ENCODE results near the gene CNTNAP4.

The CNTNAP4 gene

GRCh38 chr16:76518781-76519180 lies 241.6 kb downstream of the CNTNAP4 start:
- TF ChIP-seq, protein P1, sequence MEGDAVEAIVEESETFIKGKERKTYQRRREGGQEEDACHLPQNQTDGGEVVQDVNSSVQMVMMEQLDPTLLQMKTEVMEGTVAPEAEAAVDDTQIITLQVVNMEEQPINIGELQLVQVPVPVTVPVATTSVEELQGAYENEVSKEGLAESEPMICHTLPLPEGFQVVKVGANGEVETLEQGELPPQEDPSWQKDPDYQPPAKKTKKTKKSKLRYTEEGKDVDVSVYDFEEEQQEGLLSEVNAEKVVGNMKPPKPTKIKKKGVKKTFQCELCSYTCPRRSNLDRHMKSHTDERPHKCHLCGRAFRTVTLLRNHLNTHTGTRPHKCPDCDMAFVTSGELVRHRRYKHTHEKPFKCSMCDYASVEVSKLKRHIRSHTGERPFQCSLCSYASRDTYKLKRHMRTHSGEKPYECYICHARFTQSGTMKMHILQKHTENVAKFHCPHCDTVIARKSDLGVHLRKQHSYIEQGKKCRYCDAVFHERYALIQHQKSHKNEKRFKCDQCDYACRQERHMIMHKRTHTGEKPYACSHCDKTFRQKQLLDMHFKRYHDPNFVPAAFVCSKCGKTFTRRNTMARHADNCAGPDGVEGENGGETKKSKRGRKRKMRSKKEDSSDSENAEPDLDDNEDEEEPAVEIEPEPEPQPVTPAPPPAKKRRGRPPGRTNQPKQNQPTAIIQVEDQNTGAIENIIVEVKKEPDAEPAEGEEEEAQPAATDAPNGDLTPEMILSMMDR (IDR thresholded peaks at IDR 0.05; ENCODE audit: unreplicated experiment in 3 of 3) = no peak
- no peaks in the 10 kb centered on the region for H3K4me1 Mint-ChIP-seq
- no peaks in the 10 kb centered on the region for H3K9me3 Mint-ChIP-seq
- no peaks in the 10 kb centered on the region for H3K27me3 Mint-ChIP-seq (ENCODE audit: low read depth)
- H3K36me3 Mint-ChIP-seq (ENCODE audit: low read depth) = no peaks in the 10 kb centered on the region
- H3K4me3 Mint-ChIP-seq = no peak overlapping the region
- H3K27ac Mint-ChIP-seq = no peak overlapping the region

GRCh38 chr16:76524356-76524755 lies 247.2 kb downstream of the CNTNAP4 start:
- TF ChIP-seq, protein P1 (IDR thresholded peaks at IDR 0.05; ENCODE audit: unreplicated experiment in 3 of 3) = no peak

GRCh38 chr16:76524769-76525168 lies 247.6 kb downstream of the CNTNAP4 start:
- H3K4me3 Mint-ChIP-seq = no peak overlapping the region
- no peaks in the 10 kb centered on the region for H3K36me3 Mint-ChIP-seq (ENCODE audit: low read depth)
- H3K27ac Mint-ChIP-seq = peak overlapping the region in 1 of 3 experiments; percentile 40
- H3K4me1 Mint-ChIP-seq = no peaks in the 10 kb centered on the region
- TF ChIP-seq, protein P1 (IDR thresholded peaks at IDR 0.05; ENCODE audit: unreplicated experiment in 3 of 3) = no peak
- no peaks in the 10 kb centered on the region for H3K27me3 Mint-ChIP-seq (ENCODE audit: low read depth)
- H3K9me3 Mint-ChIP-seq = no peaks in the 10 kb centered on the region

More at GRCh38 chr16:76524356-76524755, 247.2 kb downstream of the CNTNAP4 start:
- H3K27me3 Mint-ChIP-seq (ENCODE audit: low read depth) = no peaks in the 10 kb centered on the region
- no peaks in the 10 kb centered on the region for H3K36me3 Mint-ChIP-seq (ENCODE audit: low read depth)
- peak overlapping the region in 1 of 3 experiments; percentile 40 for H3K27ac Mint-ChIP-seq
- no peaks in the 10 kb centered on the region for H3K4me1 Mint-ChIP-seq
- H3K9me3 Mint-ChIP-seq = no peaks in the 10 kb centered on the region
- H3K4me3 Mint-ChIP-seq = no peak overlapping the region

DNA sequence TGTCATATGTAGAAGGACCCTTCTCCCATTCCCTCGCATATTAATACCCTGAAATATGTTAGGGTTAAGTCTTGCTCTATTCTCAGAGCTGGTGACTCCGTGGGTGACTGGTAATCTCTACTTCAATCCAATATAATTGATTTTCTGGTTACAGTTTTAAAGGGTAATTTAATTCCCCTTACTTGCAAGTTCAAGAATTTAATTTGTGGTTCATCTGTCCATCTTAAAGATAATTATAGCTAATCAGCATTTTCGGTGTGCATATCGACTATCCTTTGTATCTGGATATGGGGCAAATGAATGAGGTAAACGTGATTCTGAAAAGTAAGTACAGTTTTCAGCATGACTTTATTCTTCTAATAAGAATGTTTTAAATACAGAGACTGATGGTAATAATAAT lies 250.0 kb downstream of the CNTNAP4 start:
- Mint-ChIP-seq H3K4me1 (no peaks in the 10 kb centered on the region), H3K27me3 (ENCODE audit: low read depth) (no peaks in the 10 kb centered on the region), H3K4me3 (no peak overlapping the region)

GRCh38 chr16:76529120-76529519 lies 251.9 kb downstream of the CNTNAP4 start:
- H3K4me3 Mint-ChIP-seq = no peak overlapping the region
- TF ChIP-seq, protein P1 (IDR thresholded peaks at IDR 0.05; ENCODE audit: unreplicated experiment in 3 of 3) = no peak
- no peak overlapping the region for H3K27ac Mint-ChIP-seq
- H3K4me1 Mint-ChIP-seq = no peaks in the 10 kb centered on the region
- H3K27me3 Mint-ChIP-seq (ENCODE audit: low read depth) = no peaks in the 10 kb centered on the region
- H3K36me3 Mint-ChIP-seq (ENCODE audit: low read depth) = no peaks in the 10 kb centered on the region
- no peaks in the 10 kb centered on the region for H3K9me3 Mint-ChIP-seq

More for the DNA sequence above, 250.0 kb downstream of the CNTNAP4 start:
- Mint-ChIP-seq H3K9me3 (no peaks in the 10 kb centered on the region), H3K27ac (no peak overlapping the region), H3K36me3 (ENCODE audit: low read depth) (no peaks in the 10 kb centered on the region)
- TF ChIP-seq, protein P1 (IDR thresholded peaks at IDR 0.05; ENCODE audit: unreplicated experiment in 3 of 3) = no peak

GRCh38 chr16:76531236-76531635 lies 254.0 kb downstream of the CNTNAP4 start:
- no peaks in the 10 kb centered on the region for H3K36me3 Mint-ChIP-seq (ENCODE audit: low read depth)
- H3K27ac Mint-ChIP-seq = no peak overlapping the region
- no peak overlapping the region for H3K4me3 Mint-ChIP-seq
- H3K27me3 Mint-ChIP-seq (ENCODE audit: low read depth) = no peaks in the 10 kb centered on the region
- TF ChIP-seq, protein P1 (IDR thresholded peaks at IDR 0.05; ENCODE audit: unreplicated experiment in 3 of 3) = no peak
- no peaks in the 10 kb centered on the region for H3K4me1 Mint-ChIP-seq
- H3K9me3 Mint-ChIP-seq = no peaks in the 10 kb centered on the region

All from nephron (organoid).